Thoracic aorta (tissue), 2 donors: Measurements from ENCODE around the gene RAB6B. TPM values are rescaled to one million over a fixed set of nuclear protein-coding genes. Genes with fewer than 3 reads are reported as not detected.

Experiments
- ATAC-seq: fragments of 150-250 bp; one replicate; pipeline ENCODE4 v1.8.0; 2017; ENCODE audit warnings: low read depth; ENCODE audit not compliant: insufficient number of reproducible peaks, low FRiP score
- DNase-seq: peaks from one replicate; pipeline ENCODE4 v3.0.0-alpha.2; 2020; ENCODE audit warnings: low spot score
- H3K27ac ChIP-seq, 2 donors: fragments of 200-600 bp; sonication (generic); 1 replicate in 1 of 2; 2 replicates in 1 of 2; pipeline ENCODE4 v1.5.1; 2016; ENCODE audit warnings: mild to moderate bottlenecking in 2 of 2, moderate library complexity in 2 of 2
- H3K27me3 ChIP-seq: fragments of 200-600 bp; sonication (generic); replicated peaks from 2 replicates; pipeline ENCODE4 v1.6.0; 2016; ENCODE audit warnings: mild to moderate bottlenecking; ENCODE audit not compliant: insufficient read depth
- H3K36me3 ChIP-seq: fragments of 200-600 bp; sonication (generic); one replicate; pipeline ENCODE4 v1.5.1; 2016
- H3K4me1 ChIP-seq, 2 donors: fragments of 200-600 bp; sonication (generic); 1 replicate in 1 of 2; 2 replicates in 1 of 2; pipeline versions ENCODE4 v1.5.1 to v1.6.0; 2016; ENCODE audit warnings: low read depth in 2 of 2, mild to moderate bottlenecking in 1 of 2; ENCODE audit not compliant: control insufficient read depth in 1 of 2
- H3K4me3 ChIP-seq: fragments of 200-600 bp; sonication (generic); 2 replicates; pipeline ENCODE4 v1.5.1; 2016; ENCODE audit warnings: mild to moderate bottlenecking
- H3K9me3 ChIP-seq: fragments of 200-600 bp; sonication (generic); 2 replicates; pipeline ENCODE4 v1.5.1; 2016
- CTCF ChIP-seq: fragments of 200-600 bp; sonication (generic); IDR thresholded peaks from one replicate; pipeline ENCODE4 v1.5.1; 2019; ENCODE audit warnings: antibody characterized with exemption
- total RNA-seq, 2 donors: library from RNA; depleted of rRNA; stranded (reverse); fragments of >200 nt; gene quantifications; one replicate each; pipeline versions ENCODE4 v1.1.0 to v1.2.3, GENCODE V29; 2016

The RAB6B gene
- total RNA-seq, 2 donors from 2014 or later: 0.27 to 4.0 TPM

DNA sequence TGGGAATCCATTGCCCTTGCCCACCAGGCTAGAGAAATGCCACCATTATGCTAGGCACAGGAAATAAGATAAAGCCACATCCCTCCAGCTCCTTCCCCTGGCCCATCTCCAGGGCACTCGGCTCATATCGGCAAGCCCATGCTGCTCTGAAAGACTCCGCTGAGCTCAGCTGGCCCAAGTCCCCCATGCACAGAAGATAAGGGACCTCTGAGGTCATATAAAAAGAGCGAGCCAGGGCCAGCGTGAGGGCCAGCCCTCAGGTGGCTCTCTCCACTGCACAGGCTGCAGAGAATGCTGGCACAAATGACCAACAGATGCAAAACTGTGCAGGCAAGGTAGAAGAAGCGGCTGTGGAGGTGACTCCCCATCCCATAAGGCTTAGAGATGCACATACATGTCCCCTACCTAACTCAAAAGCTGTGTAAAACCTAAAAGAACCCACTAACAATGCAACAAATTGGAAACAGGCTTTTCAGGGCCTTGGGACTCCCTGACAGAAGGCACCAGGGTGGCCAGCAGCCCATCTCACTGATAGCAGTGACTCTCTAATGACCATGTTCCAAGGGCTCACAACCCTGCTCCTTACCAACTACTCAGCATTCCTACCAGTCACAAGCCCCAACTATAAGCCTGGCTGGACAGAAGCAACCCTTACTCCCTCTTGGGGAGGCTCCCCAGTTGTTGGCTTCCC, 3.0 kb downstream of the RAB6B start:
- Histone ChIP-seq H3K9me3 (no peaks in the 10 kb centered on the region), H3K4me3 (no peak overlapping the region), H3K4me1 (peaks cover 0 to 7% of the 10 kb centered on the region in 2 donors), H3K36me3 (no peaks in the 10 kb centered on the region), H3K27ac (no peak overlapping the region), H3K27me3 (no peaks in the 10 kb centered on the region)
- DNase-seq (no peak), ATAC-seq (no peak)
- TF ChIP-seq CTCF: no peak

DNA sequence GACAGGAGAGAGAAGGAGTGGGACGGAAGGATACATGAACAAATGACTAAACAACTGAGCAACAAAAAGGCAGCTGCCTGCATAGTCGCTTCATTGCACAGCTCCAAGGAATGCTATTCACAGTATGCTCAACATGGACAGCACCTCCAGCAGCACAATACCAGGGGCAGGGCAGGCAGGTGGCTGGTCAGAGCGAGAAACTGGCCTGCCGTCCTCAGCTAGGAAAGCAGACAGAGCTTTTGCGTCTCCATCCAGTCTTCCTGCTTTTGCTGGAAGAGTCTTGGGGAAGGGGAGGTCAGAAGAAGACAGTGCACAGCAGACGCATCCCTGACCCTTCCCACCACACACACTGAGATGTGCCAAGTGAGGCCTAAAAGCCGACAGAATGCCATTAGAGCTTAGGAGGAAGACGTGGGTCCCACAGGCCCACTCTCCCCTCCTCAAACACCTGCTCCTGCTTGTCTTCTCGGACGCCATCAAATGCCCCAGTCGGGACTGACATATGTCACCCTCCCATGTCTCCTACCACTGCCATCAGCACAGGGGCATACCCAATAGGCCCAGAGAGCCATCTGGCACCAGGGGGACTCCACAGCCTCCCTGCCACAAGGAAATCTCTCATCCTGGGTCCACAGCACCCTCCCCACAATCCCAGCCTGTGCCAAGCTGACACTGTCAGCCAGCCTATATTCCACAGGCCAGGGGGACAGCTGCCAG, 3.9 kb downstream of the RAB6B start:
- Histone ChIP-seq H3K4me1 (peaks cover 0 to 7% of the 10 kb centered on the region in 2 donors), H3K27ac (no peak overlapping the region), H3K36me3 (no peaks in the 10 kb centered on the region), H3K9me3 (no peaks in the 10 kb centered on the region), H3K4me3 (no peak overlapping the region), H3K27me3 (no peaks in the 10 kb centered on the region)
- no peak for TF ChIP-seq CTCF
- ATAC-seq (no peak), DNase-seq (no peak)

DNA sequence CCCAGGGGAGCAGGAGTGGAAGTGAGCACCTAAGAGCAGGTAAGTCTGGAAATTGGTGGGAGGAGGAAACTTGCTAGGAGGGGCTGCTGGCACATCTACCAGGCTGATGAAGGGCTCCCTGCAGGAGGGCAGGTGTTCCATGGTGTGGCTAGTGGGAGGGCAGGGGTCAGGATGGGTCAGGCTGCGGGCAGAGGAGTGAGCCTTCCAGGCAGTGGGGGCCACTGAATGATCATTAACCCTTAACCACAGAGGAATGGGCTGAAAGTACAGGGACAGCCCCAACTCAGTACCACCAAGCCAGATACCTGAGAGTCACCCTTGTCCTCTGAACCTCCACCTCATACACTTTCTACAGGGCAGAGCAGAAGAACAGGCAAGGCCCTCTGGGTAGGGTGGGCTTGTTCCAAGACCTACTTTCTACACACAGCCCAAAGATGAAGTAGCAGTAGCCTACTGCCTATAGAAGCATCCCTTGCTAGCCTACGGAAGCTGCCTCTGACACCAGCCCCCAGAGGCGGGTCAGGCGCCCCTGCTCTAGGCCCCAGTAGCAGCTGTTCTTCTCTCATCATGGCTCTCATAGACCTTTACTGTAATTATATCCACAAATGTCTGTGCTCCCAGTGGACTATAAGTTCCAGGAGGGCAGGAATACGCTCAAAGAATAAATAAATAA, 4.6 kb downstream of the RAB6B start:
- ATAC-seq (no peak), DNase-seq (no peak)
- no peaks in the 10 kb centered on the region for H3K36me3 ChIP-seq
- TF ChIP-seq CTCF: no peak
- peaks cover 0 to 7% of the 10 kb centered on the region in 2 donors for H3K4me1 ChIP-seq
- no peaks in the 10 kb centered on the region for H3K9me3 ChIP-seq
- no peak overlapping the region for H3K4me3 ChIP-seq
- no peak overlapping the region for H3K27ac ChIP-seq
- H3K27me3 ChIP-seq: no peaks in the 10 kb centered on the region

- no peak for TF ChIP-seq CTCF
- Histone ChIP-seq H3K9me3 (no peaks in the 10 kb centered on the region), H3K4me1 (peaks cover 0 to 7% of the 10 kb centered on the region in 2 donors), H3K27me3 (no peaks in the 10 kb centered on the region), H3K36me3 (no peaks in the 10 kb centered on the region), H3K27ac (no peak overlapping the region), H3K4me3 (no peak overlapping the region)
- no peak for DNase-seq
- no peak for ATAC-seq
Measured at GRCh38 chr3:133890037-133890436, 5.6 kb downstream of the RAB6B start.

GRCh38 chr3:133888726-133889340, 6.8 kb downstream of the RAB6B start:
- Histone ChIP-seq H3K9me3 (no peaks in the 10 kb centered on the region), H3K36me3 (no peaks in the 10 kb centered on the region), H3K4me3 (no peak overlapping the region), H3K27ac (no peak overlapping the region), H3K4me1 (no peaks in the 10 kb centered on the region), H3K27me3 (no peaks in the 10 kb centered on the region)
- no peak for DNase-seq
- ATAC-seq: no peak
- no peak for TF ChIP-seq CTCF
